ENCODE data around the gene KRTAP3-3. TPM values are rescaled to one million over a fixed set of nuclear protein-coding genes. Genes with fewer than 3 reads are reported as not detected.

Gene KRTAP3-3
- total RNA-seq, 1 donor from 2014 or later: not detected

DNA sequence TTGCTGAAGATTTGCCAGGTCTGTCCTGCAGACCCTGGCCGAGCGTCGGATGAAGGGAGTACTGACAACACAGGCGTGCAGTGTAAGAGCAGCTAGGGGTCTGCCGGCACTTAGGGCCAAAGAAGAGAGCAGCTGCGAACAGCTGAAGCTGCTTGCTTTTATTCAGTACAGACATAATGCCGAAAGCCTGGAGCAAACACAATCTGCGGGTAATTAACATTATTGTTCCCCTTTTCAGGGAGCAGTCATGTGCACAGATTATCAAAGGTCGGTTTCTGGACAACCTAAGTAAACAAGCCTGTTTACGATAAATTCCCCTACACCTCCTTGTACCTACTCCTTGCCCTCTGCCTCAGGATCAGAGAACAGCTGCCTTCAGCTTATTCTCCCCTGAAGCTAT is 44.5 kb downstream of the KRTAP3-3 start:
- no peak overlapping the region for H3K27ac Mint-ChIP-seq
- no peaks in the 10 kb centered on the region for H3K9me3 Mint-ChIP-seq
- peaks cover 53% of the 10 kb centered on the region for H3K27me3 Mint-ChIP-seq (ENCODE audit: low read depth)
- peaks cover 8% of the 10 kb centered on the region for H3K4me1 Mint-ChIP-seq (ENCODE audit: low read depth)
- intact Hi-C loops (cut with micrococcal nuclease): no loop called here
- H3K4me3 Mint-ChIP-seq (ENCODE audit: low read depth): no peak overlapping the region
- no peak for DNase-seq (ENCODE audit: low spot score)
- no peaks in the 10 kb centered on the region for H3K36me3 Mint-ChIP-seq (ENCODE audit: low read depth)

DNA sequence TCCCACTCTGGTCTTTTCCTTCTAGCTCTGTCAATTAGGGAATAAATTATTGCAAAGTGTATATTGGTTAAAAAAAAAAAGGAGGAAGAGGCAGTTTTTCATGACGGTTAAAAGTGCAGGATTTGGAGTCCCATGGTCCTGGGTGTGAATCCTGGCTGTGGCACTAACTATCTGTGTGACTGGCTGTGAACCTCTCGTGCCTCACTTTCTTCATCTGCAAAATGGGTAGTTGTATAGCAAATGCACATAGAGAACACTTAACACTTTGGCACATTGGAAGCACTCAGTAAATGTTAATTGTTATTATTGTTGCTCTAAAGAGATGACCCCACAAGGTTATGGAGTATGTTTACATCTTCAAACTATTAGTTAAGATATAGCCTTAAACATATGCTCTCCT is 46.0 kb downstream of the KRTAP3-3 start:
- H3K36me3 Mint-ChIP-seq (ENCODE audit: low read depth): no peaks in the 10 kb centered on the region
- no peak overlapping the region for H3K4me3 Mint-ChIP-seq (ENCODE audit: low read depth)
- H3K4me1 Mint-ChIP-seq (ENCODE audit: low read depth): no peaks in the 10 kb centered on the region
- no peaks in the 10 kb centered on the region for H3K9me3 Mint-ChIP-seq
- H3K27me3 Mint-ChIP-seq (ENCODE audit: low read depth): peaks cover 53% of the 10 kb centered on the region
- no peak for DNase-seq (ENCODE audit: low spot score)
- intact Hi-C loops (cut with micrococcal nuclease): no loop called here
- no peak overlapping the region for H3K27ac Mint-ChIP-seq

DNA sequence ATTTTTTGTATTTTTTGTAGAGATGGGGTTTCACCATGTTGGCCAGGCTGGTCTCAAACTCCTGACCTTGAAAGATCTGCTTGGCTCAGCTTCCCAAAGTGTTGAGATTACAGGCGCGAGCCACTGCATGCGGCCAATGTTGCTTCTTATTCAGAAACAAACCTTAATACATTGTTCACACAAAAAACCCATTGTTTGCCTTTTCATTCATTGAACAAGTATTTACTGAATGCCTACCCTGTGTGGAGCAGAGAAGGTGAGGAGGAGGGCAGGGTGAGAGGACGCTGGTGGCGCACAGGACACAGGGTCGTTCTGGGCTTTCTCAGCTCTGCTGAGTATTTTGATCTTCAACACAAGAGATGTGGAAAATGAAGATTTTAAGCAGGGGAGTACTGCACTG is 48.5 kb downstream of the KRTAP3-3 start:
- Mint-ChIP-seq H3K4me1 (ENCODE audit: low read depth) (no peaks in the 10 kb centered on the region), H3K27me3 (ENCODE audit: low read depth) (peaks cover 47% of the 10 kb centered on the region), H3K4me3 (ENCODE audit: low read depth) (no peak overlapping the region), H3K36me3 (ENCODE audit: low read depth) (no peaks in the 10 kb centered on the region), H3K9me3 (no peaks in the 10 kb centered on the region), H3K27ac (no peak overlapping the region)
- no peak for DNase-seq (ENCODE audit: low spot score)
- intact Hi-C loops (cut with micrococcal nuclease): no loop called here

DNA sequence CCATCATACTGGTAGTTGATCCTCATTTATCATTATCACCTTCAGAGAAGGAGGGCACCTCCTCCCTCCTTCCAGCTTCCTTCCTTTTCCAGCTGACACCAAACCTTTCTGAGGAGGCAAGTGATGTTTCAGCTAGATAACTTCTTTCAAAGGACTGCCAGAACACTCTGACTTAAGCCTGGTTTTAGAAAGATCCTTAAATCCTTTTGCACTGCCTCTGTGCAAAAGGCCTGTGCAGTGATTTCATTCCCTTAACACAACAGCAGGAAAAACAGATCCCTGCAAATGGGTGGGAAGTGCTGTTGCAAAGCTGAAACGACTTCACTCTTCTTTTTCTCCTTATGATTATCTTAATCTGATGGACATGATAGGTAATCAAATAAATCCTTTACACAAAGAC is 49.4 kb downstream of the KRTAP3-3 start:
- intact Hi-C loops (cut with micrococcal nuclease): no loop called here
- Mint-ChIP-seq H3K4me1 (ENCODE audit: low read depth) (no peaks in the 10 kb centered on the region), H3K36me3 (ENCODE audit: low read depth) (no peaks in the 10 kb centered on the region), H3K27ac (no peak overlapping the region), H3K9me3 (no peaks in the 10 kb centered on the region), H3K4me3 (ENCODE audit: low read depth) (no peak overlapping the region), H3K27me3 (ENCODE audit: low read depth) (peaks cover 41% of the 10 kb centered on the region)
- DNase-seq (ENCODE audit: low spot score): no peak

Other genes starting within 250 kb of the KRTAP3-3 start
- not detected in 2 replicates for gene KRT25, start 238.8 kb downstream of the KRTAP3-3 start, total RNA-seq
- not detected in 2 replicates for gene KRT26, start 222.0 kb downstream of the KRTAP3-3 start, total RNA-seq
- not detected in 2 replicates for gene KRT27, start 211.6 kb downstream of the KRTAP3-3 start, total RNA-seq
- gene KRT28, start 194.2 kb downstream of the KRTAP3-3 start, total RNA-seq: not detected in 2 replicates
- gene KRT10, start 171.6 kb downstream of the KRTAP3-3 start, total RNA-seq: 27.8 and 29.1 TPM in 2 replicates
- gene KRT12, start 126.9 kb downstream of the KRTAP3-3 start, total RNA-seq: not detected in 2 replicates
- not detected in 2 replicates for gene KRT20, start 108.9 kb downstream of the KRTAP3-3 start, total RNA-seq
- not detected in 2 replicates for gene KRT23, start 56.5 kb downstream of the KRTAP3-3 start, total RNA-seq
- gene KRT39, start 27.2 kb downstream of the KRTAP3-3 start, total RNA-seq: not detected in 2 replicates
- gene KRT40, start 9.8 kb downstream of the KRTAP3-3 start, total RNA-seq: not detected in 2 replicates
- gene KRTAP3-2, start 5.7 kb upstream of the KRTAP3-3 start, total RNA-seq: not detected in 2 replicates
- not detected in 2 replicates for gene KRTAP3-1, start 15.0 kb upstream of the KRTAP3-3 start, total RNA-seq
- not detected in 2 replicates for gene KRTAP1-5, start 33.0 kb upstream of the KRTAP3-3 start, total RNA-seq
- not detected in 2 replicates for gene KRTAP1-4, start 36.0 kb upstream of the KRTAP3-3 start, total RNA-seq
- gene KRTAP1-3, start 40.7 kb upstream of the KRTAP3-3 start, total RNA-seq: not detected in 2 replicates
- not detected in 2 replicates for gene KRTAP1-1, start 47.3 kb upstream of the KRTAP3-3 start, total RNA-seq
- not detected in 2 replicates for gene KRTAP2-1, start 53.2 kb upstream of the KRTAP3-3 start, total RNA-seq
- gene KRTAP2-2, start 61.1 kb upstream of the KRTAP3-3 start, total RNA-seq: not detected in 2 replicates
- gene KRTAP2-3, start 66.0 kb upstream of the KRTAP3-3 start, total RNA-seq: not detected in 2 replicates
- not detected in 2 replicates for gene KRTAP2-4, start 71.7 kb upstream of the KRTAP3-3 start, total RNA-seq
- not detected in 2 replicates for gene KRTAP4-7, start 90.0 kb upstream of the KRTAP3-3 start, total RNA-seq
- not detected in 2 replicates for gene KRTAP4-8, start 104.0 kb upstream of the KRTAP3-3 start, total RNA-seq
- not detected in 2 replicates for gene KRTAP4-16, start 108.0 kb upstream of the KRTAP3-3 start, total RNA-seq
- not detected in 2 replicates for gene KRTAP4-9, start 111.2 kb upstream of the KRTAP3-3 start, total RNA-seq
- gene KRTAP4-11, start 124.2 kb upstream of the KRTAP3-3 start, total RNA-seq: not detected in 2 replicates
- not detected in 2 replicates for gene KRTAP4-12, start 130.0 kb upstream of the KRTAP3-3 start, total RNA-seq
- not detected in 2 replicates for gene KRTAP4-6, start 146.4 kb upstream of the KRTAP3-3 start, total RNA-seq
- not detected in 2 replicates for gene KRTAP4-5, start 155.7 kb upstream of the KRTAP3-3 start, total RNA-seq
- gene KRTAP4-4, start 166.6 kb upstream of the KRTAP3-3 start, total RNA-seq: not detected in 2 replicates
- not detected in 2 replicates for gene KRTAP4-3, start 174.1 kb upstream of the KRTAP3-3 start, total RNA-seq
- gene KRTAP4-2, start 184.1 kb upstream of the KRTAP3-3 start, total RNA-seq: not detected in 2 replicates
- not detected in 2 replicates for gene KRTAP4-1, start 190.7 kb upstream of the KRTAP3-3 start, total RNA-seq
- not detected in 2 replicates for gene KRTAP9-1, start 195.7 kb upstream of the KRTAP3-3 start, total RNA-seq
- gene KRTAP9-2, start 232.5 kb upstream of the KRTAP3-3 start, total RNA-seq: not detected in 2 replicates
- not detected in 2 replicates for gene KRTAP9-3, start 238.3 kb upstream of the KRTAP3-3 start, total RNA-seq
- gene KRTAP9-8, start 243.8 kb upstream of the KRTAP3-3 start, total RNA-seq: not detected in 2 replicates

All from activated T-helper 2 cell treated with anti-CD3 and anti-CD28 coated beads, Interferon-gamma antibody, Interleukin-2, Interleukin-4, amounts not matched to agents 10 μg/mL and 5 μg/mL and 100 μg/mL, durations not matched to agents 14 hours and 24 hours and 36 hours (primary cell).